ENCODE results near the gene VTN. TPM values are rescaled to one million over a fixed set of nuclear protein-coding genes. Genes with fewer than 3 reads are reported as not detected.

Gene VTN
- total and polyA plus RNA-seq, 8 donors = 0.42 to 2.2 (median 0.94) TPM

DNA sequence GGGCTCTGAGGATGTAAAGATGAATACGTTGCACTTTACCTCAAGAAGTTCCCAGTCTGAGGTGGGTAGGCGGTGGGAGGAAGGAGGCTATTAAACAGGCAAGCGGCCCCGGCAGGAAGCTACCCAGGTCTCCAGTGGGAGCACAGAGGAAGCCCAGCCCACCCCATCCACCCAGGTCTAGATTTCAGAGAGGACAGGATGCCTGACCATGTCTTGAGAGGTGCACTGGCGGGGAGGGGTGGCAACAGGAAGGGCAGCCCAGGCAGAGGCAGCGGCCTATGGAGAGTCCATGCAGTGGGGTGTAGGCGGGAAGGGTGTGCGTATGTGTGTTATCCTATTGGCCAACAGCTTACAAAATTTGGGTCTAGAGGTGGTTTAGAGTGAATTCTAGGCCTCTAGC, 15.3 kb upstream of the VTN start:
- TF ChIP-seq, protein P1, sequence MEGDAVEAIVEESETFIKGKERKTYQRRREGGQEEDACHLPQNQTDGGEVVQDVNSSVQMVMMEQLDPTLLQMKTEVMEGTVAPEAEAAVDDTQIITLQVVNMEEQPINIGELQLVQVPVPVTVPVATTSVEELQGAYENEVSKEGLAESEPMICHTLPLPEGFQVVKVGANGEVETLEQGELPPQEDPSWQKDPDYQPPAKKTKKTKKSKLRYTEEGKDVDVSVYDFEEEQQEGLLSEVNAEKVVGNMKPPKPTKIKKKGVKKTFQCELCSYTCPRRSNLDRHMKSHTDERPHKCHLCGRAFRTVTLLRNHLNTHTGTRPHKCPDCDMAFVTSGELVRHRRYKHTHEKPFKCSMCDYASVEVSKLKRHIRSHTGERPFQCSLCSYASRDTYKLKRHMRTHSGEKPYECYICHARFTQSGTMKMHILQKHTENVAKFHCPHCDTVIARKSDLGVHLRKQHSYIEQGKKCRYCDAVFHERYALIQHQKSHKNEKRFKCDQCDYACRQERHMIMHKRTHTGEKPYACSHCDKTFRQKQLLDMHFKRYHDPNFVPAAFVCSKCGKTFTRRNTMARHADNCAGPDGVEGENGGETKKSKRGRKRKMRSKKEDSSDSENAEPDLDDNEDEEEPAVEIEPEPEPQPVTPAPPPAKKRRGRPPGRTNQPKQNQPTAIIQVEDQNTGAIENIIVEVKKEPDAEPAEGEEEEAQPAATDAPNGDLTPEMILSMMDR (IDR thresholded peaks at IDR 0.05) = no peak
- Histone ChIP-seq H3K4me1 (peaks cover 0 to 34% of the 10 kb centered on the region in 2 donors), H3K9me3 (no peaks in the 10 kb centered on the region), H3K4me3 (peak overlapping the region; percentile 34 to 61), H3K36me3 (peaks cover 0 to 27% of the 10 kb centered on the region in 2 donors), H3K27me3 (peaks cover 0 to 33% of the 10 kb centered on the region in 2 donors), H3K27ac (no peak overlapping the region)
- intact Hi-C loops (cut with DNase I) = no loop called here
- ATAC-seq (no peak), DNase-seq (no peak)

DNA sequence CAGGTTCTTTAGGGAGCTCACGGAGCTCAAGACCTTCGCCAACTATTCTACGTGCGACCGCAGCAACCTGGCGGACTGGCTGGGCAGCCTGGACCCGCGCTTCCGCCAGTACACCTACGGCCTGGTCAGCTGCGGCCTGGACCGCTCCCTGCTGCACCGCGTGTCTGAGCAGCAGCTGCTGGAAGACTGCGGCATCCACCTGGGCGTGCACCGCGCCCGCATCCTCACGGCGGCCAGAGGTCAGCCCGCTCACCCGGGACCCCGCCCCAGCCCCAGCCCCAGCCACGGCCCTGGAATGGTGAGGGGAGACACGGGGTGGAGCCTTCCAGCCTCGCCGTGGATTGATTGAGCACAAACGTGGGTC, 14.9 kb upstream of the VTN start:
- H3K27ac ChIP-seq = peak overlapping the region in 1 of 2 donors; percentile 63

DNA sequence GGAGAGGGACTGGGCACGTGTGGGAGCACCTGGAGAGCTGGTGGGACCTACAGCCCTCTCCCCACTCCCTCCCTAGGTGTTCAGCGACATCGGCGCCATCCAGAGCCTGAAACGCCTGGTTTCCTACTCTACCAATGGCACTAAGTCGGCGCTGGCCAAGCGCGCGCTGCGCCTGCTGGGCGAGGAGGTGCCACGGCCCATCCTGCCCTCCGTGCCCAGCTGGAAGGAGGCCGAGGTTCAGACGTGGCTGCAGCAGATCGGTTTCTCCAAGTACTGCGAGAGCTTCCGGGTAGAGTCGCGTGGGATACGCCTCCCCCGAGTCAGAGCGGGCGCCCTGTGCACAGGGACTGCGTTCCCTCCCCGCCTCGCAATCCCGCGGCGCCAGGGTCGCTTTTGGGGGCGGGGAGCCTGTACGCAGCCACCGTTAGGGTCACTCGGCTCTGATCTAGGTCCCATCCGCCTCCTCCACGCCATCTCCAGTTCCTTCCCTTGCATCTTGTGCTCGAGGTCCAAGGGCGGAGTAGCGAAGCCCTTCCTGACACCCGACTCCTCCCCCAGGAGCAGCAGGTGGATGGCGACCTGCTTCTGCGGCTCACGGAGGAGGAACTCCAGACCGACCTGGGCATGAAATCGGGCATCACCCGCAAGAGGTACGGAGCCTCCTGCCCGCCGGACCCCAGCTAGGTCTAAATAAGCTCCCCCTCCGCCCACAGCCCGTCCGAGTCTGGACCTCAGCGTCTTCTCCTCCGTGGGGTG, 14.4 kb upstream of the VTN start:
- Histone ChIP-seq H3K4me1 (peaks cover 0 to 38% of the 10 kb centered on the region in 2 donors), H3K27ac (peak overlapping the region; percentile 48 to 63), H3K9me3 (no peaks in the 10 kb centered on the region), H3K27me3 (peaks cover 0 to 34% of the 10 kb centered on the region in 2 donors), H3K4me3 (peak overlapping the region; percentile 34 to 61), H3K36me3 (peaks cover 0 to 17% of the 10 kb centered on the region in 2 donors)
- intact Hi-C loops (cut with DNase I) = no loop called here
- TF ChIP-seq, protein P1 (IDR thresholded peaks at IDR 0.05) = no peak
- DNase-seq = peak in 2 of 4 donors; percentile 83 to 90
- peak; percentile 87 for ATAC-seq

More for the DNA sequence above, 14.9 kb upstream of the VTN start:
- Histone ChIP-seq H3K4me3 (peak overlapping the region; percentile 34 to 61), H3K9me3 (no peaks in the 10 kb centered on the region), H3K27me3 (peaks cover 0 to 34% of the 10 kb centered on the region in 2 donors), H3K36me3 (peaks cover 0 to 23% of the 10 kb centered on the region in 2 donors), H3K4me1 (peaks cover 0 to 38% of the 10 kb centered on the region in 2 donors)
- intact Hi-C loops (cut with DNase I) = no loop called here
- peak in 1 of 4 donors; percentile 84 for DNase-seq
- ATAC-seq = peak; percentile 62
- TF ChIP-seq, protein P1 (IDR thresholded peaks at IDR 0.05) = no peak

DNA sequence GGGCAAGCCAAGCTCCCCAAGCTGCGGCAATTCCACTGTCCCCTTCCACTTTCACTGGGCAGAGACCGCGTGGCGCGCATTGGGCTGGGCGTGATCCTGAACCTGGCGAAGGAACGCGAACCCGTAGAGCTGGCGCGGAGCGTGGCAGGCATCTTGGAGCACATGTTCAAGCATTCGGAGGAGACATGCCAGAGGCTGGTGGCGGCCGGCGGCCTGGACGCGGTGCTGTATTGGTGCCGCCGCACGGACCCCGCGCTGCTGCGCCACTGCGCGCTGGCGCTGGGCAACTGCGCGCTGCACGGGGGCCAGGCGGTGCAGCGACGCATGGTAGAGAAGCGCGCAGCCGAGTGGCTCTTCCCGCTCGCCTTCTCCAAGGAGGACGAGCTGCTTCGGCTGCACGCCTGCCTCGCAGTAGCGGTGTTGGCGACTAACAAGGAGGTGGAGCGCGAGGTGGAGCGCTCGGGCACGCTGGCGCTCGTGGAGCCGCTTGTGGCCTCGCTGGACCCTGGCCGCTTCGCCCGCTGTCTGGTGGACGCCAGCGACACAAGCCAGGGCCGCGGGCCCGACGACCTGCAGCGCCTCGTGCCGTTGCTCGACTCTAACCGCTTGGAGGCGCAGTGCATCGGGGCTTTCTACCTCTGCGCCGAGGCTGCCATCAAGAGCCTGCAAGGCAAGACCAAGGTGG, 11.2 kb upstream of the VTN start:
- Histone ChIP-seq H3K4me3 (peak overlapping the region in 1 of 2 donors; percentile 24), H3K36me3 (no peaks in the 10 kb centered on the region), H3K4me1 (peaks cover 0 to 38% of the 10 kb centered on the region in 2 donors), H3K9me3 (no peaks in the 10 kb centered on the region), H3K27ac (no peak overlapping the region), H3K27me3 (peaks cover 0 to 34% of the 10 kb centered on the region in 2 donors)
- DNase-seq (peak in 1 of 4 donors; percentile 87), ATAC-seq (peak; percentile 48)
- TF ChIP-seq, protein P1 (IDR thresholded peaks at IDR 0.05) = peak; percentile 16 to 19
- intact Hi-C loops (cut with DNase I) = no loop called here

Measured in left lung (tissue), 10 donors.